Middle frontal gyrus (tissue), 1 donor: ENCODE results near the gene WBP11.

Source experiments
- DNase-seq: peaks from one replicate; pipeline ENCODE4 v3.0.0-alpha.2; 2015; ENCODE audit warnings: low spot score; ENCODE audit errors: extremely low spot score

Gene WBP11

DNA sequence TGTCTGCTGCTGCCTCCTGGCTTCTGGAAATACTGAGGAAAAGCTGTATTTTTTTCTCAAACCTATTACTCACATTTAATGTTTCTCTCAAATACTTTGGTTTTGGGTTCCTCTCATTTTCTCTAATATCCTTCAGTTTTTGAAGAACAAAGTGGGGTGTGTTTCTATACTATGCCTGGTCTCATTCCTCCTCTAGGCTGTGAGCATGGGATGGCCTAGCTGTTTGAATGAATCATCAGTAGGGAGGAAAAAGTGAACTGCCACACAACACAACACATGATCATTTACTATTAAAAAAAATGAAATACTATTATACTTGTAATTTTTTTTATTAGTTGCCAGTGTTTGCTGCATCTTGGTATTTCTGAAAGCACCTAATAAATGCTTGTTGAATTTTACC, 22.0 kb upstream of the WBP11 start:
- no peak for DNase-seq

DNA sequence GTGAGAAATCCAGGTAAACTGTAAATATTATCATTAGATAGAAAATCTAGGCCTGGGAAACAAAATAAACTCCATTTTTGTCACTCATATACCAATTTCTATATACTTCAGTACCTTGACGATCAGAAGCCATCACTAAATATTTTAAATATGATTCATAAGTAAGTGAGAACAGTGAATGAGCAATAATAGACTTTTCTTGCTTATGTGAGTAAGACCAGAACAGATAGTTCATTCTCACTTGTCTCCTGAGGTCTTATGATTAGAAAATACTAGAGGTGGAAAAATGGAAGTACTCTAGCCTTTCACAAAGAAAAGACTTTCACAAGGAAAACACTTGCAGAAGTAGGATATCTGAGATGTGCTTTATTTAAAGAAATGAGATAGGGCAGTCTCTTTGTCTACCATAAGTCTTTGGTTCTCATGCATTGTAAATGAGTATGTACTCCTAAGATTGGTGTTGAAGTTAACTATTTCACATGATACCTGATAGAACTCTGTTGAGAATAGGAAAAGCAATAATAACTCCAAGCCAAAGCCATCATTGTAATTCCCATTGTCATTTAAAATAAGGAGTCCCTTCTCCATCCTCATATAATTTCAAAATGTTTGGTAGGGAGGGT, 20.8 kb upstream of the WBP11 start:
- DNase-seq: no peak

GRCh38 chr12:14814014-14814413, 10.7 kb upstream of the WBP11 start, which contains the start of gene SMCO3:
Gene SMCO3, minus strand, starts transcription at chr12:14814182. Its CDS starts 7,502 bp downstream, at chr12:14806680.
- no peak for DNase-seq

- no peak for DNase-seq
These were observed 8.2 kb upstream of the WBP11 start for GRCh38 chr12:14811486-14811885.

DNA sequence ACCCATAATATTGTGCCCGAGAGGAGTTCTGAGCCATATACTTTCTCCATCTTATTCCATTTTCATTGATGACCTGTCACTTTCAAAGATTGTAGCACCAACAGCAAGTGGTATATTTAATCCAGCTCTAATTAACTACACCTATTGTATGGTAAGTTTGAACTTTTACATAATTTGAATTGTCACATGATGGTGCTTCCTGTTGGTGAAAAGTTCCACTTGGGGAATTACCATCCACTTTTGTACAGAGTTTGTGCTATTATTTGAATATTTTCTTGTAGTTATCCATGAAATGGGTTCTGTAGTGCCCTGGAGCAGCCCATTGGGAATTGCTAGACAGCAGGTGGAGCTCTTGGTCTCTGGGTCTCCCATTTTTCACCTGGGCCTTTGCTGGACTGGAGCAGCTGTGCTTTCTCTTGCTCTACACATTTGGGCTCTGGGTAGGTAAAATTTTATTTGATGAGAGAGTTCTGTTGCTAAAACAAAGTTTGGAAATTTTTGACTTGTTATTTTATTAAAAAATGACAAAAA, 7.7 kb upstream of the WBP11 start:
- no peak for DNase-seq

DNA sequence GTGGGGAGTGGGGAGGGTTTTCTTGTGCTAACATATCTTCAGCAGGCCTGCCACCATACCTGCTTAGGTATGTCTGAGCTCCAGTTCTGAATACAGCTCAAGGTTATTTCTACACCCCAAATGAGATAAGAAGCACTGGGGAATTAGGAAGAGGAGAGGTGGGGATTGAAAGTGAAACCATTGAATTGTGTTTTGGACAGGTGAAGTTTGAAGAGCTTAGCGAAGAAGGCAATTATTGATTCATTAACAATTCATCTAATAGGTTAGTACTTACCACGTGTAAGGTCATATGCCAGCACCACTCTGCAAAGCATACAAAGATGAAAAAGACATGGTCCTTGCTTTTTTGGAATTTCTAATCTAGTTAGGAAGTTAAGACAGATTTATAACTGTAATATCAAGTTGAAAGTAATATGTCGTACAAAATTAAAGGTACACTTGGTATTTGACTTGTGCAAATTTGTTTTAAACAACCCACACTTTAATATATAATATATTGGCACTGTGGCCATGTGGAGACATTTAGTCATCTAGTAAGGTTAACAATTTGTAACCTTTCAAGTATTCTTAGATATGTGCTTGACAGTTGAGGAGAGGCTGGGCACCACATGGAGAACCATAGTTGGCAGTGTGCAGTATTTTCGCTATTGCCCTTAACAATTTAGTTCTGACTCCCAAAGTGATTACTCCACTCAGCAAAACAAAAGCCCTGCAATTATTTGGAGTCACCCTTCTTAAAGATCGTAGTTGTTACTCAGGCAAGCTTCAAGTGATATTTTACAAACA, 7.1 kb upstream of the WBP11 start:
- DNase-seq: no peak

- no peak for DNase-seq
These were observed 517 bp upstream of the WBP11 start for GRCh38 chr12:14803830-14804160.

DNA sequence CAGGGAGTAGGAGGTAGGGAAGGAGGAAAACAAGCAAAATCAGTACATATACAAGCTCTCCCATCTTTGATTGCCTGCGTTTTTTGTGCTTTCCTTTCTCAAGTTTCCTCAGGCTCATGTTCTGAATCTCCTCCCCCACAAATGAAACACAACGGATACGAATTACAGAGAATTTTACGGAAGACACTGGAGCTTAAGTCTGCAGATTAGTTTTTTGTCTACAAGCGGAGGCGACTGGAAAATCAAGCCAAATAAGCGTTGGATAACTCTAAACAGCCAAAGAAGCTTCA, 612 bp downstream of the WBP11 start:
- DNase-seq: no peak

- DNase-seq: no peak
These were observed 1.0 kb downstream of the WBP11 start for GRCh38 chr12:14802247-14802646.

DNA sequence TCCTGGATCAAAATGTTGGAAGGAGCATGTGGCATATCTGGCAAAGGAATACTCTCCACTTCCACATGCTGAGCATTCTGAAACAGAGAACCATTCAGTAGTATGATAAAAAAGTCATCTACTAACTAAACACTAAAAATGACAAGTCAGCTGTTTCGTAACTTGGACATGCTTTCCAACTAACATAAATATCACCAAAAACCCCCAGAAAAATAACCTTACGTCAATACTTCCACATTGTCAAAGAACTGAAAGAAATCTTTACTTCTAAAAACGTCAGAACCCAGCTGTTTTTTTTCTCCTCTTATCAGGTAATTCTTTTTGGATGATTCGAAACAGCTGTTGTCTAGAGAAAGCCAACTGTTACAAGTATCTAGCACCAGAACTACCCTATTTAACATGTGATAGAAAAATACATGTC, 8.2 kb downstream of the WBP11 start:
- DNase-seq: no peak

DNA sequence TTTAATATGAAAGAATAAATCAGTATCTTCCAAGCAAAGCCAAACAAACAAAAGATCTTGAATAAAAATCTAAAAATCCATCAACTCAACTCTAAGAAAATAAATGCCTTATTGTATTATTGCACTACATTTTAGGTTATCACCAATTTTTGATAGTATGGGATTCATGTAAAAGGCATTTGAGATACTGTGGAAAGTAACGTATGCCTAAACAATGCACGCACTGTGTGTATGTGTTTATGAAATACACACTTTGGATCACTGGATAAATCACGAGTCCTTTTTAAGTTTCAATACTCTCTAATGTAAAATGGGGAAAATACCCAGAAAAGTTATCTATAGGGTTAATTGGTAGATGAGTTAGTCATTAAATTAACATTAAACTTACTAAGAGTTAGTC, 17.7 kb downstream of the WBP11 start:
- no peak for DNase-seq

GRCh38 chr12:14784471-14784870, 18.8 kb downstream of the WBP11 start:
- no peak for DNase-seq

GRCh38 chr12:14782756-14783155, 20.5 kb downstream of the WBP11 start:
- no peak for DNase-seq

- DNase-seq: no peak
These were observed 21.7 kb downstream of the WBP11 start for GRCh38 chr12:14781563-14781962.

- no peak for DNase-seq
These were observed 22.4 kb downstream of the WBP11 start for GRCh38 chr12:14780859-14781258.

GRCh38 chr12:14779834-14780233, 23.4 kb downstream of the WBP11 start:
- DNase-seq: no peak

DNA sequence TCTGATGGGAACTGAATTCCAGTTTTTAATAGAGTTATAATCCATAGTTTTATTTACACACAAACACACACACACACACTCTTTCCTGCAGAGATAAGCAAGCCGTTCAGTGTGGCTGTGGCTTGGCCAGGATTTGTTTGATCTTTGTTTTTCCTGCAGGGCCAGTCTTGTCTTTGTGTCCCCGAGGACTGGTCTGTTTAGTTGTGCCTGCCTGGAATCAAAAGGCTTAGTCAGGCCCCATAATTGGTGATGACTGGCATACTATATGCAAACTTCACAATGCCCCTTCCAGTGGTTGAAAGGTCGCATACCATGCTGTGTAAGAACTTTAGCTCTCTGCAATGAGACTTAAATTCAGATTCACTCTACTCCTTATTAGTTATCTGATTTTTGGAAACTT, 26.0 kb downstream of the WBP11 start:
- no peak for DNase-seq

- no peak for DNase-seq
These were observed 26.9 kb downstream of the WBP11 start for GRCh38 chr12:14776236-14776961.

- no peak for DNase-seq
These were observed 27.7 kb downstream of the WBP11 start for GRCh38 chr12:14775636-14775980.

DNA sequence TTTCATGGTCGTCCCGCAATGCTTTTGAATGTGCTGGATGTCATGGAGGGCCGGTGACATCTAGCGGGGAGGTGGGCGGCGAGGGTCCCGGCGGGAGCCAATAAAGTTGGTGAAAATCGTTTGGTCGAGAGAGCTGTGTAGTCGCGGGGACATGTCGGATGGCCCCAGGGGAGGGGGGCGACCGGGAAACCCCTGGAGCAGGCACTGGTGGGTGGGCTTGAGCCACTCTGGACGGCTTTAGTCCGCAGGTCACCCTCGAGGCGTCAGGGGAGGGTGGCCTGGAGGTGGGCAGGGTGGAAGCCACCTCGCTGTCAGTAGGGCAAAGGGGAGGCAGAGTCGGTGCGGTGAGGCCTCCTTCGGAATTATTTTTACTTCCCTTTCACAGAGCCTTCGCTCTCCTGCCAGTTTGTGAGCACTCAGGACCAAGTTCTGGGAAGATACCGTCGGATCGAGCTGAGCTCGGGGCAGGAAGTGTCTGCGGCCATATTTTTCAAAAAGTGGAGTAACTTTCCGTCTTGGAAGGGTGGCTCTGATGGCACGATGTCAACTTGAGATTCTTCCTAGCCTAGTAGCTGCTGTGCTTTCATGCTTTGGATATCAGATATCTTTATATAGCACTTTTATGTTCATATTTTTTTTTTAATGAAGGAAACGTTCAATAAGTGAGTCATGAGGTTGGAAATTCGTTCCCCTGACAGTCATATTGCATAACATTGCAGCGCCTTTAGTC, 28.2 kb downstream of the WBP11 start:
- DNase-seq: no peak

DNA sequence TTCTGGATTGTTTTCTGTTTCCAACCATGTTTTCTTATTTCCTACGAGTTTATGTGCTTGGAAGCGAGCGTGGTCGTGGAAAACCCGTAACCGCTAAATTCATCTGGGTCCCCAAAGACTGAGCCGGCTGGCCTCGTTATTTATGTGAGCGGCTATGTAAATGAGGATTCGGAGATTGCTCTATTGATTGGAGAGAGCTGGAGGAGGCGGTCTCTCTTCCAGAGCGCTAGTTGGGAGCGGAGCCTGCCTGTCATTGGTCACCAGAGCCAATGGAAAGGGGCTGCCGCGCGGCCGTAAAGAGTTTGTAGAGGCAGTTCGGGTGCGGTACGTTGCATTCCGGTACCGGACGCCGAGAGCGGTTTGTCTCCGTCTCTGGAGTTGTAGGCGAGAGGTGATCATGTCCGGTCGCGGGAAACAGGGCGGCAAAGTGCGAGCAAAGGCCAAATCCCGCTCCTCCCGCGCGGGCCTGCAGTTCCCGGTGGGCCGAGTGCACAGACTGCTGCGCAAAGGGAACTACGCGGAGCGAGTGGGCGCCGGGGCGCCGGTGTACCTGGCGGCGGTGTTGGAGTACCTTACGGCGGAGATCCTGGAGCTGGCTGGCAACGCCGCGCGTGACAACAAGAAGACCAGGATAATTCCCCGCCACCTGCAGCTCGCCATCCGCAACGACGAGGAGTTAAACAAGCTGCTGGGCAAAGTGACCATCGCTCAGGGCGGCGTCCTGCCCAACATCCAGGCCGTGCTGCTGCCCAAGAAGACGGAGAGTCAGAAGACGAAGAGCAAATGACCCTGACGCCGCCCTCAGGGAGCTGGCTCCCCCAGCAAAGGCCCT, 29.0 kb downstream of the WBP11 start:
- peak; percentile 90 for DNase-seq
